Erythroblast (primary cell): ENCODE measurements around the gene SAC3D1.

Source experiments
- DNase-seq, 2 experiments: peaks; one replicate each; lab custom pipeline; 2025; lab: John Stamatoyannopoulos, UW
- GATA1 ChIP-seq: IDR thresholded peaks from 2 replicates; pipeline ENCODE4 v1.6.1; 2011; ENCODE audit warnings: low read depth, mild to moderate bottlenecking, control low read depth, low read length, moderate library complexity
- POLR2A ChIP-seq: IDR thresholded peaks from 2 replicates; pipeline ENCODE4 v1.6.1; 2011; ENCODE audit warnings: mild to moderate bottlenecking, low read length

The SAC3D1 gene

GRCh38 chr11:65013888-65014725 lies 26.9 kb upstream of the SAC3D1 start, which contains the start of gene ARL2:
ARL2 (plus strand) TSS chr11:65014160; CDS start chr11:65014208, 48 bp downstream.
- DNase-seq = peak; percentile 93 to 95
- TF ChIP-seq GATA1 (no peak), POLR2A (peak; percentile 59)

DNA sequence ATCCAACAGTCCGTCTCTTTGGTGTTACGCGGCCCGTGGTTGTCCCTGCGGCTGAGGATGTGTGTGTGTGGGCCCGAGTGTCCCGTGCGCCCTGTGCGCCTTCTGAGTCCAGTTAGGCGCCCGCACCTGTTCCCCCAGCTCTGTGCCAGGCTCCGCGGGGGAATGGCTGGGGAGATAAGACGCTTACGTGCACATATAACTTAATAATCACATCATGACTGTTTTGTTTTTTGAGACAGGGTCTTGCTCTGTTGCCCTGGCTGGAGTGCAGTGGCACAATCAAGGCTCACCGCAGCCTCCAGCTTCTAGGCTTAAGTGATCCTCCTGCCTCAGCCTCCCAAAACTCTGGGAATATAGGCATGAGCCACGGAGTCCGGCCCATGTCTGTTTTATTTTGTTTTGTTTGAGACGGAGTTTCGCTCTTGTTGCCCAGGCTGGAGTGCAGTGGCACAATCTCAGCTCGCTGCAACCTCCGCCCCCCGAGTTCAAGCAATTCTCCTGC lies 26.2 kb upstream of the SAC3D1 start:
- DNase-seq = peak; percentile 77 to 82
- no peak for TF ChIP-seq POLR2A
- TF ChIP-seq GATA1 = no peak

DNA sequence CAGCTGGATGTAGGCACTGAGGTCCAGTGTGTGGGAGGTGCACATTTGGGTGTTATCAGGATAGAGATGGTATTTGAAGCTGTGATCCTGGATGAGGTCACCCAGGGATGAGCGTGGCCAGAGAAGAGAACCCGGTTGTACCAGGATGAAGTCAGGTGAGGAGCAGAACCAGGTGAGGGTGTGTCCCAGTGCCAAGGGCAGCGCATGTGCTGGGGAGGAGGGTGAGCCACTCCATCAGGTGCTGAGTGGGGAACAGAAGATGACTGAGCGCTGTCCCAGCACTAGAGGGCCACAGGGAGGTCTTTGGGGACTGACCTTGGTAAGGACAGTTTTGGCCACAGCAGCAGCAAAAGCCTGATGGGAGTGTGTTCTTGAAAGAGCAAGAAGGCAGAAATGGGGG lies 24.3 kb upstream of the SAC3D1 start:
- DNase-seq = no peak
- TF ChIP-seq GATA1 (no peak), POLR2A (no peak)

DNA sequence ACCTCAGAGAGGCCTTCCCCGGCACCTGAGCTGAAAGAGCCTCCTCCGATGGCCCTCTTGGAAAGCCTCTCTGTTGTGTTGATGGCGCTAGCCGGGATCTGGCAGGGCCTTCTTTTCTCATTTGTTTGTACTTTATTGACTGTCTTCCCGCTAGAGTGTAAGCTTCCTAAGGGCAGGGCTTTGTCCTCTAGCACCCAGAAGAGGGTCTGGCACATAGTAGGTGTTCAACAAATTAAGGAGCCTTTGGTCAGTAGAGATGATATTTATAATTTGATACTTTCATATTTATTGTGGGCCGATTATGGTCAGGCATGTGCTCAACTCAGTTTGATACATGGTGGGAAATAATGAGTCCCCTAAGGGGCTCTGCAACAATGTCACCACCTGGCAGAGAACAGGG lies 23.1 kb upstream of the SAC3D1 start:
- no peak for TF ChIP-seq GATA1
- no peak for TF ChIP-seq POLR2A
- no peak for DNase-seq

- TF ChIP-seq POLR2A = no peak
- no peak for TF ChIP-seq GATA1
- no peak for DNase-seq
These were observed 21.2 kb upstream of the SAC3D1 start for GRCh38 chr11:65019824-65020223.

GRCh38 chr11:65021003-65021402 lies 20.0 kb upstream of the SAC3D1 start:
- no peak for TF ChIP-seq POLR2A
- no peak for TF ChIP-seq GATA1

GRCh38 chr11:65021509-65021908 lies 19.5 kb upstream of the SAC3D1 start:
- TF ChIP-seq POLR2A (no peak), GATA1 (no peak)
- DNase-seq = no peak

More at GRCh38 chr11:65021003-65021402, 20.0 kb upstream of the SAC3D1 start:
- no peak for DNase-seq

GRCh38 chr11:65023502-65023901 lies 17.5 kb upstream of the SAC3D1 start:
- DNase-seq = peak; percentile 20 to 66

GRCh38 chr11:65026810-65027209 lies 14.2 kb upstream of the SAC3D1 start:
- TF ChIP-seq GATA1 (no peak), POLR2A (no peak)
- DNase-seq = no peak

DNA sequence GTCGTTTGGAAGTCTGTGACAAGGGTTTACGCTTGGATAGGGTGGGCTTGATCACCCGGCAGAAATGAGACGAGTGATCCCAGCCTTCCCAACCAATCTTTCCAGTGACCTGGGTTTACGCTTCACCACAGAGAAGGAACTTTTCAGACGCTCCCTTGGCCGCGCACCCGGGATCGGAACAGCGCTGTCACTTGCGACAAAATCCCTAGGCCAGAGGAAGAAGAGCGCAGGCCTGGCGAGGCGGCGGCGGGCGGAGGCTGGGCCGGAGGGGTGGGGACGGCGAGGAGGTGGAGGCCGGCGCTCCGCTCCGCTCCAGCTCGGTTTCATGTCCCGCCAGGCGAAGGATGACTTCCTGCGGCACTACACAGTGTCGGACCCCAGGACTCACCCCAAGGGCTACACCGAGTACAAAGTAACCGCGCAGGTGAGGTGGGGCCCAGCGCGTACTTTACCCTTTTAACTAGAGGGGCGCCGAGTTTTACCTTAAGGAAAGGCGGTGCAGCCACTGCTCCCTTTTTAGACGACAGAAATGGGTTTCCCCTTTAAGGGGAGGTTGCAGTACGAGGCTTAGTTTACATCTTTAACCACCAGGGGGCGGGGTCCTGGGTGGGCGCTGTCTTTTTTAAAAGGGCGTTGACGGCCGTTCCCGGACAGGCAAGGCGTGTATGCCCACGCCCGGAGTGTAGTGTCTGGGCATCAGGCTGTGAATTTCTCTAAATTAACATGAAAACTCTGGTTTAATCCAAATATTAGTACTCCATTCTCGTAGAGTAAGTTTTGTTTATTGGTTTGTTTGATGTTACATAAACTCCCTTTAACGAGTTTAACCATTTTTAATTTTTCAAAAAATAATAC lies 13.6 kb upstream of the SAC3D1 start, which contains the start of gene SNX15:
Gene SNX15, plus strand, starts transcription at position 227 of the 855 bp plus-strand sequence. Its CDS starts 99 bp downstream, at position 326.
- TF ChIP-seq GATA1 (no peak), POLR2A (peak; percentile 78)
- peak; percentile 98 for DNase-seq

DNA sequence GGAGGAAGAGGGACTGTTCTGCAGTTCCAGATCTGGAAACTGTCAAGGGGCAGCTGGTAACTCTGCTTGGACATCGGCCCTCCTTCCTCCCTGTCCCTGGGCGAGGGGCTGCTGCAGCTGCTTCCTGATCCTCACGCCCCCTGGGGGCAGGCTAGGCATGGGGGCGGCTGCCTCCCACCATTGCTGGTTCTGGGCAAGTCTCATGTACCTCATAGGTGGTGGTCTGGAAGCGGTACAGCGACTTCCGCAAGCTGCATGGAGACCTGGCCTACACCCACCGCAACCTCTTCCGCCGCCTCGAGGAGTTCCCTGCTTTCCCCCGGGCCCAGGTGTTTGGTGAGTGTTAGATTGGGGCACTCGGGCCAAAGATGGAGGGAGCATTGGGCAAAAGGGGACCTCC lies 8.8 kb upstream of the SAC3D1 start:
- DNase-seq = no peak
- no peak for TF ChIP-seq POLR2A
- no peak for TF ChIP-seq GATA1

DNA sequence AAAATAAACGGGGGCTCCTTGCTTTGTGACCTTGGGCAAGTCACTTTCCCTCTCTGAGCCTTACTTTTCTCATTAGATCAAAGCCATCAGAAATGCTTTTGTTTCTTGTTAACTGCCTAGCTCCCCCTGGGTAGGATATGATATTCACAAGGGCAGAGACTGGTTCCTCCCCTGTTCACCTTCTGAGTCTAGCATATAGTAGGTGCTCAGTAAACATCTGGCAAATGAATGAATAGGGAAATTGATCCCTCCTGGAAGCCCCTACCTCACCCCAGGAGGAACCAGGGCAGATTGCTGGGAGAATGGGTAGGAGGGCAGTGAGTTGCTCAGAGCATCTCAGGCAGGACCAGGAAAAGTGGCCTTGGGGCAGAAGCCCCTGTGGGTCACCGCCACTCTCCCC lies 6.6 kb upstream of the SAC3D1 start:
- DNase-seq = no peak
- TF ChIP-seq POLR2A (no peak), GATA1 (no peak)

DNA sequence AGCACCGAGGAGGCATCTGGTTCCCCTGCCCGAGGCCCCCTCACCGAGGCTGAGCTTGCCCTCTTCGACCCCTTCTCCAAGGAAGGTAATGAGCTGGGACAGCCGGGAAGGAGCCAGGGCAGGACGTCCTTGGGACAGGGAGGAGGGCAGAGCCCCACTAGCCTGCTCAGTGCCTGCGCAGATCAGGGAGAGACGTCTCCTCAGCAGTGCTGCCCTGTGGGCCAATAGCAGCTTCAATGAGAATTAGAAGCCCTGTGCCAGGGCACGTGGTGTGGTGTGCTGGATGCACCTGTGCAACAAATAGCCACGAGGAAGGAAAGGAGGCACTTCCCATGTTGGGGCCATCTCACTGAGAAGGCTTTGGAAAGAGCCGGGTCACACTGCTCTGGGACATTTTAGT lies 5.4 kb upstream of the SAC3D1 start:
- no peak for TF ChIP-seq GATA1
- no peak for DNase-seq

- TF ChIP-seq GATA1 (no peak), POLR2A (no peak)
- no peak for DNase-seq
These were observed 4.1 kb upstream of the SAC3D1 start for GRCh38 chr11:65036931-65037330.
